H1 (cell line): ENCODE data around the gene TMEM135. TPM values are rescaled to one million over a fixed set of nuclear protein-coding genes. Genes with fewer than 3 reads are reported as not detected.

Source experiments
- CTCF ChIA-PET: fragments of 300-600 bp; sonication (Branson Sonifier 250); formaldehyde crosslinking; loops from one replicate; lab custom pipeline; 2021; ENCODE audit not compliant: partially characterized antibody; lab: Charles Lee
- POLR2A ChIA-PET: fragments of 300-600 bp; sonication (Branson Sonifier 250); formaldehyde crosslinking; loops from one replicate; lab custom pipeline; 2021; ENCODE audit warnings: inconsistent platforms; ENCODE audit not compliant: partially characterized antibody; lab: Charles Lee
- DNase-seq, 2 experiments: peaks; one replicate each; pipeline versions ENCODE4 v3.0.0 to v3.0.0-alpha.2; 2010 to 2022; ENCODE audit warnings: low spot score in 2 of 2, low read depth in 1 of 2, mixed read lengths in 1 of 2
- FAIRE-seq: peaks from 2 replicates; lab custom pipeline; 2011; peaks lifted over from hg19 to GRCh38; lab: Jason Lieb, UNC
- H2AFZ ChIP-seq: 2 replicates; pipeline ENCODE4 v1.8.1; 2012; ENCODE audit warnings: low read length, inconsistent platforms
- H2AK5ac ChIP-seq: 2 replicates; pipeline ENCODE4 v1.6.1; 2013; ENCODE audit warnings: low read depth, low read length
- H2BK120ac ChIP-seq: replicated peaks from 2 replicates; pipeline ENCODE3; 2013; ENCODE audit warnings: low read depth, low read length, inconsistent platforms
- H2BK12ac ChIP-seq: 2 replicates; pipeline ENCODE4 v1.6.1; 2013; ENCODE audit warnings: low read depth, low read length
- H2BK15ac ChIP-seq: 2 replicates; pipeline ENCODE4 v1.6.1; 2013; ENCODE audit warnings: low read length
- H2BK20ac ChIP-seq: 2 replicates; pipeline ENCODE4 v1.6.1; 2013; ENCODE audit warnings: low read length
- H2BK5ac ChIP-seq: 2 replicates; pipeline ENCODE4 v1.6.1; 2013; ENCODE audit warnings: low read depth, low read length
- H3K14ac ChIP-seq: 2 replicates; pipeline ENCODE4 v1.6.1; 2013; ENCODE audit warnings: inconsistent platforms; ENCODE audit not compliant: insufficient read length
- H3K18ac ChIP-seq: 2 replicates; pipeline ENCODE4 v1.6.1; 2013; ENCODE audit warnings: low read length; ENCODE audit errors: extremely low read depth
- H3K23ac ChIP-seq: 2 replicates; pipeline ENCODE4 v1.6.1; 2013; ENCODE audit warnings: inconsistent platforms; ENCODE audit not compliant: insufficient read length
- H3K23me2 ChIP-seq: 2 replicates; pipeline ENCODE4 v1.6.1; 2013; ENCODE audit warnings: low read depth, low read length
- H3K27ac ChIP-seq: 2 replicates; pipeline ENCODE4 v1.6.1; 2011; ENCODE audit warnings: low read depth, low read length, inconsistent platforms
- H3K27me3 ChIP-seq, 4 experiments: replicated peaks in 1 of 4; 1 replicate in 1 of 4; 2 replicates in 3 of 4; pipeline versions ENCODE4 v1.6.1 to v1.8.1; 2011 to 2013; ENCODE audit warnings: low read length in 3 of 4, mild to moderate bottlenecking in 3 of 4, inconsistent platforms in 2 of 4, mixed read lengths in 2 of 4, moderate library complexity in 1 of 4; ENCODE audit not compliant: control insufficient read depth in 3 of 4, insufficient read depth in 3 of 4; ENCODE audit errors: extremely low read depth in 1 of 4
- H3K36me3 ChIP-seq, 4 experiments: 2 replicates each; pipeline versions ENCODE4 v1.6.1 to v1.8.1; 2011 to 2013; ENCODE audit warnings: mild to moderate bottlenecking in 4 of 4, low read length in 3 of 4, moderate library complexity in 2 of 4, control low read depth in 1 of 4, inconsistent platforms in 1 of 4; ENCODE audit not compliant: insufficient read depth in 4 of 4, control insufficient read depth in 2 of 4
- H3K4ac ChIP-seq: replicated peaks from 2 replicates; pipeline ENCODE3; 2013; ENCODE audit warnings: low read length, low read depth, mixed read lengths, inconsistent platforms; ENCODE audit not compliant: insufficient read length
- H3K4me1 ChIP-seq, 4 experiments: replicated peaks in 1 of 4; 1 replicate in 1 of 4; 2 replicates in 3 of 4; pipeline versions ENCODE4 v1.6.1 to v1.8.1; 2011 to 2013; ENCODE audit warnings: low read length in 3 of 4, inconsistent platforms in 2 of 4, mixed read lengths in 1 of 4; ENCODE audit not compliant: insufficient read depth in 4 of 4, control insufficient read depth in 3 of 4
- H3K4me2 ChIP-seq, 2 experiments: 2 replicates each; pipeline versions ENCODE4 v1.6.1 to v1.8.1; 2011 to 2013; ENCODE audit warnings: low read depth in 2 of 2, low read length in 2 of 2, control low read depth in 1 of 2, inconsistent platforms in 1 of 2, mild to moderate bottlenecking in 1 of 2; ENCODE audit not compliant: insufficient read depth in 1 of 2
- H3K4me3 ChIP-seq, 4 experiments: fragments of 200-600, 300-600 bp in 1 of 4; sonication (generic), shearing (Covaris generic), sonication (Bioruptor Twin) in 1 of 4; 2 replicates each; pipeline versions ENCODE4 v1.5.1 to v1.8.1; 2011 to 2016; ENCODE audit warnings: low read length in 4 of 4, low read depth in 3 of 4, control low read depth in 2 of 4, inconsistent platforms in 2 of 4, mild to moderate bottlenecking in 2 of 4, mixed read lengths in 1 of 4, moderate library complexity in 1 of 4; ENCODE audit not compliant: insufficient read depth in 2 of 4; ENCODE audit errors: extremely low read depth in 1 of 4
- H3K56ac ChIP-seq: replicated peaks from 2 replicates; pipeline ENCODE3; 2013; ENCODE audit warnings: low read depth, mild to moderate bottlenecking, mixed read lengths, low read length, inconsistent platforms; ENCODE audit not compliant: insufficient read length
- H3K79me1 ChIP-seq: 2 replicates; pipeline ENCODE4 v1.6.1; 2013; ENCODE audit warnings: low read depth, low read length, control low read depth
- H3K79me2 ChIP-seq, 2 experiments: 2 replicates each; pipeline versions ENCODE4 v1.6.1 to v1.8.1; 2012 to 2013; ENCODE audit warnings: low read length in 2 of 2, mild to moderate bottlenecking in 2 of 2, inconsistent platforms in 1 of 2; ENCODE audit not compliant: insufficient read depth in 2 of 2, control insufficient read depth in 1 of 2
- H3K9ac ChIP-seq, 4 experiments: replicated peaks in 1 of 4; 1 replicate in 1 of 4; 2 replicates in 3 of 4; pipeline versions ENCODE4 v1.6.1 to v1.8.1; 2011 to 2013; ENCODE audit warnings: low read depth in 3 of 4, low read length in 3 of 4, control low read depth in 2 of 4, mild to moderate bottlenecking in 2 of 4, moderate library complexity in 2 of 4, inconsistent platforms in 1 of 4; ENCODE audit errors: extremely low read depth in 1 of 4
- H3K9me3 ChIP-seq, 2 experiments: 2 replicates each; pipeline versions ENCODE4 v1.6.1 to v1.8.1; 2012 to 2013; ENCODE audit warnings: mild to moderate bottlenecking in 2 of 2, moderate library complexity in 2 of 2, control low read depth in 1 of 2, inconsistent platforms in 1 of 2, low read depth in 1 of 2, low read length in 1 of 2, mixed read lengths in 1 of 2; ENCODE audit not compliant: insufficient read depth in 2 of 2
- H4K20me1 ChIP-seq, 2 experiments: replicated peaks in 1 of 2; 2 replicates each; pipeline versions ENCODE3 to v1.8.1; 2011 to 2013; ENCODE audit warnings: inconsistent platforms in 2 of 2, low read length in 2 of 2, mild to moderate bottlenecking in 1 of 2; ENCODE audit not compliant: insufficient read depth in 2 of 2, control insufficient read depth in 1 of 2
- H4K5ac ChIP-seq: 2 replicates; pipeline ENCODE4 v1.6.1; 2013; ENCODE audit warnings: low read length, low read depth, mixed read lengths, inconsistent platforms; ENCODE audit not compliant: insufficient read length
- H4K8ac ChIP-seq: 2 replicates; pipeline ENCODE4 v1.8.0; 2013; ENCODE audit warnings: mild to moderate bottlenecking, moderate library complexity, low read length, inconsistent platforms; ENCODE audit not compliant: insufficient read depth; ENCODE audit errors: extremely low read depth
- H4K91ac ChIP-seq: replicated peaks from 2 replicates; pipeline ENCODE3; 2013; ENCODE audit warnings: low read length, mixed read lengths, inconsistent platforms; ENCODE audit not compliant: insufficient read length
- EGR1 ChIP-seq: IDR thresholded peaks from 2 replicates; pipeline ENCODE4 v1.6.1; 2011; ENCODE audit warnings: low read depth, low read length, borderline replicate concordance
- GTF2F1 ChIP-seq: IDR thresholded peaks from 2 replicates; pipeline ENCODE4 v1.6.1; 2012; ENCODE audit warnings: low read depth, low read length, improper control_type of control experiment, borderline replicate concordance
- SP4 ChIP-seq: IDR thresholded peaks from 2 replicates; pipeline ENCODE4 v1.6.1; 2012; ENCODE audit warnings: low read length, inconsistent platforms
- WGBS, 2 experiments: shearing (Covaris generic) in 1 of 2; methylation state at CpG; one replicate each; pipeline versions ENCODE4 v1.1.6 to v1.1.7; 2013 to 2015; ENCODE audit warnings: low lambda C conversion rate in 2 of 2, mixed read lengths in 2 of 2, inconsistent platforms in 1 of 2, low coverage in 1 of 2, missing lambda C conversion rate in 1 of 2; ENCODE audit not compliant: insufficient replicate concordance in 2 of 2, insufficient coverage in 1 of 2, insufficient read length in 1 of 2; ENCODE audit errors: extremely low coverage in 1 of 2, missing lambda C conversion rate in 1 of 2; 5-methylcytosine and 5-hydroxymethylcytosine counted together
- polyA plus RNA-seq, 7 experiments: library from polyadenylated mRNA; depleted of rRNA in 3 of 7; stranded (reverse) in 5 of 7; unstranded in 2 of 7; fragments of >200 nt in 5 of 7; fragments of 200-250 nt in 2 of 7; gene quantifications; 1 replicate in 5 of 7; 2 replicates in 1 of 7; 4 replicates in 1 of 7; pipeline versions ENCODE4 v1.2.1 to v1.2.3, GENCODE V29; 2011 to 2013; ENCODE audit warnings: missing spikeins in 2 of 7, mixed read lengths in 2 of 7
- total RNA-seq: library from RNA; stranded (reverse); fragmentation: NEBNext Ultra II Directional; extraction: Animal tissue kit (Norgen Biotek cat#: 25700); gene quantifications from 2 replicates; pipeline ENCODE4 v1.2.1, GENCODE V29; 2021

Gene TMEM135
- total and polyA plus RNA-seq, 2 of the 8 experiments (the other 6 are each of a cell fraction or from before 2014, with no cell fraction given), result 9.3 to 31.3 TPM

GRCh38 chr11:87061766-87062165 is 24.0 kb downstream of the TMEM135 start:
- no peaks in the 10 kb centered on the region for H3K36me3 ChIP-seq
- no peaks in the 10 kb centered on the region; the same call in 1 of the 2 replicates for H3K23me2 ChIP-seq
- H2BK20ac ChIP-seq, result no peak overlapping the region
- no peak overlapping the region for H3K18ac ChIP-seq
- H3K4ac ChIP-seq, result no peak overlapping the region
- H2AFZ ChIP-seq, result no peak overlapping the region
- no peaks in the 10 kb centered on the region for H3K79me1 ChIP-seq
- ChIA-PET POLR2A (no interaction called here), CTCF (no interaction called here)
- H2BK12ac ChIP-seq, result no peak overlapping the region
- peaks cover 0 to 3% (median 1%) of the 10 kb centered on the region in 4 experiments; a peak in 2 of 7 replicates for H3K4me1 ChIP-seq
- no peak overlapping the region for H2BK5ac ChIP-seq
- no peak overlapping the region for H3K4me2 ChIP-seq
- no peaks in the 10 kb centered on the region for H3K27me3 ChIP-seq
- H3K79me2 ChIP-seq, result peaks cover 0 to 32% of the 10 kb centered on the region in 2 experiments; a peak in 2 of 4 replicates
- H3K56ac ChIP-seq, result no peak overlapping the region
- no peak overlapping the region for H2AK5ac ChIP-seq
- DNase-seq, result no peak
- H4K91ac ChIP-seq, result no peak overlapping the region
- H4K8ac ChIP-seq, result no peak overlapping the region
- WGBS, 2 experiments, result 85% methylated on average over 6 of the region's 6 CpGs; no CpG with 5 or more reads in 1 of the 2 experiments
- H3K9me3 ChIP-seq, result no peaks in the 10 kb centered on the region
- no peaks in the 10 kb centered on the region for H4K20me1 ChIP-seq
- no peak for FAIRE-seq
- H3K23ac ChIP-seq, result no peak overlapping the region
- H3K27ac ChIP-seq, result no peak overlapping the region
- no peak overlapping the region for H3K14ac ChIP-seq
- no peak overlapping the region for H2BK15ac ChIP-seq
- H3K4me3 ChIP-seq, result no peak overlapping the region
- no peak overlapping the region for H3K9ac ChIP-seq
- H4K5ac ChIP-seq, result no peak overlapping the region
- no peak overlapping the region for H2BK120ac ChIP-seq
- TF ChIP-seq EGR1 (no peak), GTF2F1 (no peak), SP4 (no peak)
